NCI-H345 treated with DMSO at 0.1 percent for 48 hours (cell line): Measurements from ENCODE around the gene ANKS1A.
A peak's percentile ranks its signal among the peaks of the same experiment; 100 is the strongest.

Source experiments
- DNase-seq: peaks from one replicate; lab custom pipeline; 2025; ENCODE audit not compliant: unreplicated experiment; lab: John Stamatoyannopoulos, UW

Gene ANKS1A

GRCh38 chr6:35050757-35051330, 161.8 kb downstream of the ANKS1A start:
- no peak for DNase-seq

- peak; percentile 68 for DNase-seq
These were observed 162.3 kb downstream of the ANKS1A start for GRCh38 chr6:35051396-35051795.

GRCh38 chr6:35051997-35052583, 163.0 kb downstream of the ANKS1A start:
- no peak for DNase-seq

- no peak for DNase-seq
These were observed 163.9 kb downstream of the ANKS1A start for GRCh38 chr6:35052694-35053565.

GRCh38 chr6:35053701-35054100, 164.6 kb downstream of the ANKS1A start:
- no peak for DNase-seq

GRCh38 chr6:35054106-35054742, 165.2 kb downstream of the ANKS1A start:
- DNase-seq: no peak

- no peak for DNase-seq
These were observed 165.7 kb downstream of the ANKS1A start for GRCh38 chr6:35054743-35055130.

GRCh38 chr6:35055891-35056290, 166.8 kb downstream of the ANKS1A start:
- no peak for DNase-seq

- DNase-seq: no peak
These were observed 167.9 kb downstream of the ANKS1A start for GRCh38 chr6:35056952-35057351.

- DNase-seq: no peak
These were observed 168.6 kb downstream of the ANKS1A start for GRCh38 chr6:35057449-35058357.

GRCh38 chr6:35058358-35058675, 169.3 kb downstream of the ANKS1A start:
- DNase-seq: no peak

- no peak for DNase-seq
These were observed 169.9 kb downstream of the ANKS1A start for GRCh38 chr6:35058865-35059522.

GRCh38 chr6:35059596-35060345, 170.7 kb downstream of the ANKS1A start:
- no peak for DNase-seq

GRCh38 chr6:35061102-35061615, 172.1 kb downstream of the ANKS1A start:
- no peak for DNase-seq

GRCh38 chr6:35061651-35062410, 172.8 kb downstream of the ANKS1A start:
- DNase-seq: no peak

GRCh38 chr6:35062676-35063574, 173.9 kb downstream of the ANKS1A start:
- no peak for DNase-seq

- DNase-seq: no peak
These were observed 174.7 kb downstream of the ANKS1A start for GRCh38 chr6:35063701-35064280.
